Central memory CD8-positive, alpha-beta T cell (primary cell): ENCODE measurements around the gene SLC34A1.

Experiments used
- ATAC-seq: fragments of 150-1000 bp; cut with Tn5 transposase; replicated peaks from 2 replicates; pipeline ENCODE4 v1.10.0; 2022; ENCODE audit warnings: mild to moderate bottlenecking, moderate FRiP score, moderate number of reproducible peaks; ENCODE audit not compliant: poor library complexity, severe bottlenecking; ENCODE audit errors: extremely low read depth
- DNase-seq, 2 donors: peaks; one replicate each; pipeline ENCODE4 v3.0.0; 2021; ENCODE audit warnings: low spot score in 2 of 2
- H3K27ac Mint-ChIP-seq: one replicate; pipeline ENCODE4 v1.8.0; 2022; ENCODE audit warnings: low read depth, mild to moderate bottlenecking, moderate library complexity, mixed read lengths
- H3K27me3 Mint-ChIP-seq: one replicate; pipeline ENCODE4 v1.8.0; 2022; ENCODE audit warnings: mixed read lengths
- H3K36me3 Mint-ChIP-seq: one replicate; pipeline ENCODE4 v1.8.0; 2022; ENCODE audit warnings: mild to moderate bottlenecking, moderate library complexity, mixed read lengths; ENCODE audit not compliant: insufficient read depth
- H3K4me1 Mint-ChIP-seq: one replicate; pipeline ENCODE4 v1.8.0; 2022; ENCODE audit warnings: mixed read lengths
- H3K4me3 Mint-ChIP-seq: one replicate; pipeline ENCODE4 v1.8.0; 2022; ENCODE audit warnings: mild to moderate bottlenecking, moderate library complexity, mixed read lengths
- H3K9me3 Mint-ChIP-seq: one replicate; pipeline ENCODE4 v1.8.0; 2022; ENCODE audit warnings: mixed read lengths

Gene SLC34A1

DNA sequence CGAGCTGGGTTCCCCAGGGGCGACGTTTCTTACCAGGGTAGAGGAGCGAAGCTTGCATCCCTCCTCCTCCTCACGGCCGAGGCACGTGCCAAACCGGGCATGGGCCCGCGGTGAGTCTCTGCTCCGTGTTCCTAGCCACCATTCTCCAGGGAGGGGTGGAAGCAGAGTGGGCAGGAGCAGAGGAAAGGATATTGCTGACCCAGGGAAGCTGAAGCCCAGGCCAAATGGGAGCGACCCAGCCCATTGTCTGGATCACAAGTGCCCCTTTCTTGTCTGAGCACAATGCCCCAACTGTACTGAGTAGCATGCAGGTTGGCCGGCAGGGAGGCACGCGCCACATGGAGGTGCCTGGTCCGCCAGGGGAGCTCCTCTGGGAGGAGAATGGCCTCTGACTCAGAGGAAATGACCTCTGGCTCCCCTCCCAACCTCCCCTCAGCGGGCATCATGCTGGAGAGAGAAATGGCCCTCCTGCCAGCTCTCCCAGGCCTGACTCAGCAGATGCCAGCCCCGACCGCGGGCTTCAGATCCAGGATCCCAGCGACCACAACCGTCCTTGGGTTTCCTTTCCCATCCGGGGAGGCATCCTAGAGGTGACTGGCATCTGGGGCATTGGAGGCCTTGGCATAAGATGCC is 63.5 kb downstream of the SLC34A1 start:
- Mint-ChIP-seq H3K4me1 (peaks cover 45% of the 10 kb centered on the region), H3K36me3 (peaks cover 19% of the 10 kb centered on the region)
- no peak for ATAC-seq

More for the DNA sequence above, 63.5 kb downstream of the SLC34A1 start:
- Mint-ChIP-seq H3K4me3 (peak overlapping the region; percentile 69), H3K27me3 (no peaks in the 10 kb centered on the region), H3K27ac (peak overlapping the region; percentile 75), H3K9me3 (no peaks in the 10 kb centered on the region)
- no peak for DNase-seq
